Right lobe of liver (tissue), 4 donors: Measurements from ENCODE around the gene GABRG3.

Experiments used
- CTCF ChIP-seq, 4 donors: fragments of 200-600 bp in 3 of 4; fragments of 450-650 bp in 1 of 4; IDR thresholded peaks; one replicate each; pipeline versions ENCODE4 v1.5.1 to v1.8.0; 2016 to 2022; ENCODE audit warnings: antibody characterized with exemption in 4 of 4, mild to moderate bottlenecking in 2 of 4
- POLR2A ChIP-seq: fragments of 450-650 bp; IDR thresholded peaks from one replicate; pipeline ENCODE4 v1.6.1; 2017; ENCODE audit warnings: antibody characterized with exemption, mild to moderate bottlenecking
- donor health status: DM: no; HTN: no; CAD: no.
- donor health status: DM: no; HTN: no; CAD: no.
- donor health status: DM: no; HTN: yes; CAD: no.

- TF ChIP-seq CTCF (IDR thresholded peaks at IDR 0.05) (no peak), POLR2A (no peak)
Measured at GRCh38 chr15:27235161-27235560, 264.2 kb downstream of the GABRG3 start.
